H9 (cell line): ENCODE measurements around the gene PJA2. TPM values are rescaled to one million over a fixed set of nuclear protein-coding genes. Genes with fewer than 3 reads are reported as not detected.
A peak's percentile ranks its signal among the peaks of the same experiment; 100 is the strongest.

Source experiments
- DNase-seq: peaks from one replicate; pipeline ENCODE4 v3.0.0-alpha.2; 2017
- H2AFZ ChIP-seq: one replicate; pipeline ENCODE4 v1.6.1; 2013; ENCODE audit warnings: mild to moderate bottlenecking, low read length, control low read depth, moderate library complexity
- H2AK5ac ChIP-seq: 2 replicates; pipeline ENCODE4 v1.6.1; 2013; ENCODE audit warnings: low read length, control low read depth, mixed read lengths; ENCODE audit not compliant: insufficient read length
- H2BK120ac ChIP-seq: one replicate; pipeline ENCODE4 v1.6.1; 2013; ENCODE audit warnings: low read depth, mild to moderate bottlenecking, low read length, control low read depth, inconsistent platforms; ENCODE audit not compliant: poor library complexity, severe bottlenecking
- H2BK12ac ChIP-seq: 2 replicates; pipeline ENCODE4 v1.6.1; 2013; ENCODE audit warnings: low read length, control low read depth, mixed read lengths, low read depth; ENCODE audit not compliant: insufficient read length
- H2BK15ac ChIP-seq: 2 replicates; pipeline ENCODE4 v1.6.1; 2013; ENCODE audit warnings: low read depth, low read length, control low read depth
- H2BK20ac ChIP-seq: one replicate; pipeline ENCODE4 v1.6.1; 2013; ENCODE audit warnings: low read depth, mild to moderate bottlenecking, low read length, control low read depth, inconsistent platforms; ENCODE audit not compliant: poor library complexity, severe bottlenecking
- H2BK5ac ChIP-seq: 2 replicates; pipeline ENCODE4 v1.6.1; 2013; ENCODE audit warnings: low read length, control low read depth, mixed read lengths; ENCODE audit not compliant: insufficient read length
- H3K14ac ChIP-seq: 2 replicates; pipeline ENCODE4 v1.6.1; 2013; ENCODE audit warnings: low read length, control low read depth; ENCODE audit not compliant: insufficient read depth
- H3K18ac ChIP-seq: 2 replicates; pipeline ENCODE4 v1.6.1; 2013; ENCODE audit warnings: low read depth, mild to moderate bottlenecking, mixed read lengths, low read length, control low read depth; ENCODE audit not compliant: insufficient read length
- H3K23ac ChIP-seq: 2 replicates; pipeline ENCODE4 v1.6.1; 2013; ENCODE audit warnings: low read length, control low read depth, mixed read lengths, low read depth; ENCODE audit not compliant: insufficient read length
- H3K23me2 ChIP-seq: 2 replicates; pipeline ENCODE4 v1.6.1; 2013; ENCODE audit warnings: low read depth, mild to moderate bottlenecking, mixed read lengths, low read length, control low read depth; ENCODE audit not compliant: insufficient read length, poor library complexity, severe bottlenecking
- H3K27ac ChIP-seq: 2 replicates; pipeline ENCODE4 v1.5.1; 2013; ENCODE audit warnings: low read length, control low read depth, mixed read lengths, low read depth; ENCODE audit not compliant: insufficient read length
- H3K27me3 ChIP-seq: 2 replicates; pipeline ENCODE4 v1.6.1; 2013; ENCODE audit warnings: low read length, control low read depth, inconsistent platforms; ENCODE audit not compliant: insufficient read depth
- H3K4ac ChIP-seq: 2 replicates; pipeline ENCODE4 v1.6.1; 2013; ENCODE audit warnings: low read depth, mild to moderate bottlenecking, control low read depth, inconsistent platforms, low read length, moderate library complexity
- H3K4me1 ChIP-seq: 2 replicates; pipeline ENCODE4 v1.6.1; 2013; ENCODE audit warnings: low read length, control low read depth, inconsistent platforms; ENCODE audit not compliant: insufficient read depth
- H3K4me2 ChIP-seq: 2 replicates; pipeline ENCODE4 v1.6.1; 2013; ENCODE audit warnings: low read length, control low read depth, mixed read lengths; ENCODE audit not compliant: insufficient read length, insufficient read depth
- H3K56ac ChIP-seq: 2 replicates; pipeline ENCODE4 v1.6.1; 2013; ENCODE audit warnings: low read depth, mild to moderate bottlenecking, mixed read lengths, low read length, control low read depth; ENCODE audit not compliant: insufficient read length
- H3K79me1 ChIP-seq: 2 replicates; pipeline ENCODE4 v1.6.1; 2013; ENCODE audit warnings: low read depth, mild to moderate bottlenecking, moderate library complexity, low read length, control low read depth, inconsistent platforms; ENCODE audit not compliant: insufficient read depth, poor library complexity, severe bottlenecking
- H3K79me2 ChIP-seq: 2 replicates; pipeline ENCODE4 v1.6.1; 2013; ENCODE audit warnings: low read length, control low read depth, inconsistent platforms; ENCODE audit not compliant: insufficient read depth
- H3K9ac ChIP-seq: 2 replicates; pipeline ENCODE4 v1.6.1; 2013; ENCODE audit warnings: low read length, control low read depth, mixed read lengths; ENCODE audit not compliant: insufficient read length; ENCODE audit errors: extremely low read depth
- H3K9me3 ChIP-seq: one replicate; pipeline ENCODE4 v1.6.1; 2013; ENCODE audit warnings: low read depth, low read length, inconsistent platforms; ENCODE audit not compliant: control insufficient read depth
- H3T11ph ChIP-seq: one replicate; pipeline ENCODE4 v1.6.1; 2013; ENCODE audit warnings: mild to moderate bottlenecking, low read length, control low read depth, inconsistent platforms
- H4K20me1 ChIP-seq: one replicate; pipeline ENCODE4 v1.6.1; 2013; ENCODE audit not compliant: control insufficient read depth, insufficient read length, insufficient read depth
- H4K5ac ChIP-seq: 2 replicates; pipeline ENCODE4 v1.6.1; 2013; ENCODE audit warnings: low read depth, mild to moderate bottlenecking, mixed read lengths, low read length, control low read depth; ENCODE audit not compliant: insufficient read length
- H4K8ac ChIP-seq: replicated peaks from 2 replicates; pipeline ENCODE4 v1.6.1; 2013; ENCODE audit warnings: low read length, control low read depth, mixed read lengths, low read depth; ENCODE audit not compliant: insufficient read length
- H4K91ac ChIP-seq: 2 replicates; pipeline ENCODE4 v1.6.1; 2013; ENCODE audit warnings: low read depth, mild to moderate bottlenecking, moderate library complexity, mixed read lengths, low read length, control low read depth; ENCODE audit not compliant: insufficient read length
- H3K27ac Mint-ChIP-seq, 3 experiments: 2 replicates in 2 of 3; 3 replicates in 1 of 3; pipeline ENCODE4 v1.8.0; 2020 to 2021; ENCODE audit warnings: mixed read lengths in 3 of 3, mild to moderate bottlenecking in 1 of 3, moderate library complexity in 1 of 3
- H3K27me3 Mint-ChIP-seq: 2 replicates; pipeline ENCODE4 v1.8.0; 2021; ENCODE audit warnings: low read depth, mild to moderate bottlenecking, moderate library complexity, mixed read lengths
- H3K36me3 Mint-ChIP-seq, 3 experiments: 2 replicates in 2 of 3; 3 replicates in 1 of 3; pipeline ENCODE4 v1.8.0; 2020 to 2021; ENCODE audit warnings: low read depth in 3 of 3, mixed read lengths in 3 of 3; ENCODE audit not compliant: insufficient read depth in 1 of 3
- H3K4me1 Mint-ChIP-seq, 2 experiments: 2 replicates each; pipeline ENCODE4 v1.8.0; 2020; ENCODE audit warnings: mixed read lengths in 2 of 2
- H3K4me3 Mint-ChIP-seq, 2 experiments: 2 replicates in 1 of 2; 3 replicates in 1 of 2; pipeline ENCODE4 v1.8.0; 2020 to 2021; ENCODE audit warnings: mild to moderate bottlenecking in 2 of 2, mixed read lengths in 2 of 2, moderate library complexity in 1 of 2
- H3K9me3 Mint-ChIP-seq, 2 experiments: 2 replicates in 1 of 2; 3 replicates in 1 of 2; pipeline ENCODE4 v1.8.0; 2020; ENCODE audit warnings: mild to moderate bottlenecking in 2 of 2, mixed read lengths in 2 of 2, moderate library complexity in 1 of 2
- CTCF ChIP-seq: fragments of 200-600 bp; sonication (generic); conservative IDR thresholded peaks from 3 replicates; pipeline ENCODE4 v1.8.0; 2021; ENCODE audit warnings: antibody characterized with exemption, mild to moderate bottlenecking
- WGBS: extraction: QIAGEN DNeasy Blood & Tissue Kit; methylation state at CpG from one replicate; pipeline ENCODE4 v1.1.7; 2013; ENCODE audit warnings: missing lambda C conversion rate, low lambda C conversion rate, mixed read lengths; ENCODE audit not compliant: insufficient read length; ENCODE audit errors: extremely low coverage; 5-methylcytosine and 5-hydroxymethylcytosine counted together
- total RNA-seq: library from RNA; stranded (reverse); gene quantifications from 2 replicates; pipeline ENCODE4 v1.2.1, GENCODE V29; 2021

The PJA2 gene
- total RNA-seq, 1 experiment from 2014 or later, result 41.5 TPM

- Histone ChIP-seq H3K23me2 (peaks cover 6% of the 10 kb centered on the region), H2BK12ac (no peak overlapping the region), H3K27ac (no peak overlapping the region), H3K79me2 (peaks cover 5% of the 10 kb centered on the region; the same call in 1 of the 2 replicates), H3K9ac (no peak overlapping the region), H2BK120ac (no peak overlapping the region), H4K5ac (no peak overlapping the region), H3K4ac (no peak overlapping the region), H3K79me1 (no peaks in the 10 kb centered on the region), H4K8ac (no peak overlapping the region), H3K4me1 (no peaks in the 10 kb centered on the region), H3K9me3 (no peaks in the 10 kb centered on the region), H2BK20ac (no peak overlapping the region), H2BK5ac (no peak overlapping the region), H2BK15ac (no peak overlapping the region), H3K4me2 (no peak overlapping the region), H2AFZ (no peak overlapping the region), H4K20me1 (no peaks in the 10 kb centered on the region), H3K27me3 (no peaks in the 10 kb centered on the region), H3K18ac (no peak overlapping the region), H4K91ac (no peak overlapping the region), H3K56ac (no peak overlapping the region), H3T11ph (no peak overlapping the region), H2AK5ac (no peak overlapping the region), H3K14ac (no peak overlapping the region), H3K23ac (no peak overlapping the region)
- no peak for TF ChIP-seq CTCF
- H3K36me3 Mint-ChIP-seq, result peaks cover 0 to 19% (median 1%) of the 10 kb centered on the region in 3 experiments; a peak in 3 of 7 replicates
- peaks cover 7 to 19% of the 10 kb centered on the region in 2 experiments; a peak in 4 of 5 replicates for H3K9me3 Mint-ChIP-seq
- no peaks in the 10 kb centered on the region for H3K27me3 Mint-ChIP-seq
- no peak for DNase-seq
- H3K4me3 Mint-ChIP-seq, result peak overlapping the region in 1 of 2 experiments; percentile 50; a peak in 2 of 5 replicates
- peak overlapping the region in 1 of 3 experiments; percentile 27; a peak in 1 of 7 replicates for H3K27ac Mint-ChIP-seq
- no CpG with 5 or more reads among the region's 3 CpGs for WGBS
- peaks cover 36 to 40% of the 10 kb centered on the region in 2 experiments for H3K4me1 Mint-ChIP-seq
Measured at GRCh38 chr5:109411627-109412026, 1.9 kb upstream of the PJA2 start.
